GM13976 (cell line): Measurements from ENCODE around the gene AK3.
A peak's percentile ranks its signal among the peaks of the same experiment; 100 is the strongest.
"Not testable (repeated sequence)": the region's sequence is repeated elsewhere in the genome, so short reads cannot be mapped to it uniquely, and the experiment has no call there.

Source experiments
- DNase-seq: peaks from one replicate; pipeline ENCODE4 v3.0.0; 2012; ENCODE audit warnings: low spot score
- CTCF ChIP-seq: IDR thresholded peaks from 2 replicates; pipeline ENCODE4 v1.5.1; 2012; ENCODE audit warnings: borderline replicate concordance, mild to moderate bottlenecking; ENCODE audit not compliant: insufficient read depth; ENCODE audit errors: extremely low read depth, missing control alignments, control extremely low read depth
- in situ Hi-C: fragments of 300-500 bp; cut with MboI; formaldehyde crosslinking; loops from one replicate; pipeline ENCODE4 v1.12.0; 2022; ENCODE audit warnings: low sequenced_read_pairs, mixed read lengths, inconsistent platforms; ENCODE audit not compliant: unreplicated experiment

Gene AK3

GRCh38 chr9:4780651-4781050 lies 39.6 kb upstream of the AK3 start:
- no peak for DNase-seq
- TF ChIP-seq CTCF, result no peak
- in situ Hi-C loops, result no loop called here

GRCh38 chr9:4774958-4775357 lies 34.0 kb upstream of the AK3 start:
- DNase-seq, in situ Hi-C loops: not testable (repeated sequence)

- no peak for DNase-seq
- in situ Hi-C loops, result no loop called here
- TF ChIP-seq CTCF, result no peak
Observed at GRCh38 chr9:4774209-4774608, 33.2 kb upstream of the AK3 start.

- in situ Hi-C loops, result no loop called here
- TF ChIP-seq CTCF, result no peak
- DNase-seq, result no peak
Observed at GRCh38 chr9:4771788-4772187, 30.8 kb upstream of the AK3 start.

- TF ChIP-seq CTCF, result no peak
- peak; percentile 41 for DNase-seq
- in situ Hi-C loops, result loop anchor here (10.0 kb wide), 1 partner anchor 215 kb away; the partner anchor contains the start of gene JAK2
Observed at GRCh38 chr9:4769321-4770080, 28.5 kb upstream of the AK3 start.

- TF ChIP-seq CTCF, result no peak
- in situ Hi-C loops, result loop anchor here (10.0 kb wide), 1 partner anchor 216 kb away; the partner anchor contains the start of gene JAK2
- no peak for DNase-seq
Observed at GRCh38 chr9:4768681-4769080, 27.7 kb upstream of the AK3 start.

- in situ Hi-C loops, result loop anchor here (10.0 kb wide), 1 partner anchor 221 kb away; the partner anchor contains the start of gene JAK2
- no peak for TF ChIP-seq CTCF
- DNase-seq, result no peak
Observed at GRCh38 chr9:4764033-4764432, 23.0 kb upstream of the AK3 start.
